K562 (cell line): ENCODE results near the gene SDS.

Source experiments
- AFF4 ChIP-seq: sonication (generic); formaldehyde crosslinking; IDR thresholded peaks from 2 replicates; pipeline ENCODE4 v1.8.0; 2023; ENCODE audit warnings: mild to moderate bottlenecking, missing genetic modification reagents
- CTCF ChIP-seq, 3 experiments: IDR thresholded peaks in 2 of 3; conservative IDR thresholded peaks in 1 of 3; 2 replicates each; pipeline ENCODE4 v1.5.1; 2011 to 2012; ENCODE audit warnings: low read length in 3 of 3, mild to moderate bottlenecking in 3 of 3, control low read depth in 2 of 3, improper control_type of control experiment in 1 of 3, inconsistent platforms in 1 of 3, low read depth in 1 of 3, mixed read lengths in 1 of 3, moderate library complexity in 1 of 3; ENCODE audit not compliant: insufficient read depth in 2 of 3
- EP300 ChIP-seq: IDR thresholded peaks from 2 replicates; pipeline ENCODE4 v1.6.1; 2012; ENCODE audit warnings: low read length, improper control_type of control experiment
- U2AF2 ChIP-seq: fragments of 200-400 bp; formaldehyde crosslinking; optimal IDR thresholded peaks from 2 replicates; pipeline ENCODE3; 2017; ENCODE audit warnings: low read depth, mild to moderate bottlenecking, low read length

GRCh38 chr12:113440336-113440735, 36.6 kb upstream of the SDS start:
- TF ChIP-seq CTCF (IDR thresholded peaks at IDR 0.05 in 2 of 3, conservative IDR thresholded peaks at IDR 0.05 in 1 of 3; ENCODE audit: insufficient read depth in 2 of 3, low read depth in 1 of 3, low read length in 3 of 3) (no peak), AFF4 (no peak), U2AF2 (no peak), EP300 (no peak)
